Mesangial cell (primary cell): ENCODE results near the gene LGALS9C. TPM values are rescaled to one million over a fixed set of nuclear protein-coding genes. Genes with fewer than 3 reads are reported as not detected.

ENCODE experiments used
- total RNA-seq: library from RNA; depleted of rRNA; stranded (reverse); fragments of >200 nt; gene quantifications from 2 replicates; pipeline ENCODE4 v1.2.3, GENCODE V29; 2015

LGALS9C gene
- not detected in 2 replicates for total RNA-seq

DNA sequence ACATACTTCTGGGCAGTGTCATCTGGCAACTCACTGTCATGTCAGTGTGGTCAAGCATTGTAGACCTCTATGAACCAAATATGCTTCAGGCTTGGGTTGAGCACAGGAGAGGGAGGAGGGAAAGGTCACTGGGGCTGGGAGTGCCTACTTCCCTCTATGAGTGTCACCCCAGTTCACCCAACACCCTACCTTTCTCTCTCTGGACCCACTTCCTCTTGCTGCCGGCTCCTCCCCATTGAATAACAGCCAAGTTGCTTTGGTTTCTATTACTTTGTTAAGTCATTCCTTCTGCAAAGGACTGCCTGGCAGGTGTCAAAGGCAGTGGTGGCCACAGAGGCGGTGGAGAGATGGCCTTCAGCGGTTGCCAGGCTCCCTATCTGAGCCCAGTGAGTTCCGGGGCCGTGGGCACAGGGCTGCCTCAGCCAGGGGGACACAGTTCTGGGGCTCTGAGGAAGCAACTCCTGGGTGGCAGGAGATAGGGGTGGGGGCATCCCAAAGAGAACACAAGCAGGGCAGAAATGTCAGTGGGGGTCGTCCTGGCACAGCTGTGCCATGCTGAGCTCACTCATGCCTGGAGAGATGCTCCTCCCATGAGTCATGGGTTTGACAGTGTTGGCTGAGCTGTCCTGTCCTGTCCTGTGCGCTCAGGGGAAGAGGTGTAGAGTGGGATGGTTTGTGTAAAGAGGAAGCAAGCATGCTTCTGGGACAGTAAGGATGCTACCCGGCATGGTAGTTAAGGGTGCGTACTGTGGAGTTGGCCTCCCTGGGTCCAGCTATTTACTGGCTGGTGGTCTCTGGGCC lies at the start of gene LGALS9C:
TSS of gene LGALS9C (plus strand) at position 282 of the 801 bp plus-strand sequence. CDS start at position 348, 66 bp downstream.

Other genes starting within 250 kb of the LGALS9C start
- 354 and 419 TPM in 2 replicates for gene FLII, start 218.1 kb upstream of the LGALS9C start, total RNA-seq
- 42.7 and 46.4 TPM in 2 replicates for gene MIEF2, start 216.1 kb upstream of the LGALS9C start, total RNA-seq
- 21.4 and 26.6 TPM in 2 replicates for gene TOP3A, start 161.8 kb upstream of the LGALS9C start, total RNA-seq
- gene SMCR8, start 161.5 kb upstream of the LGALS9C start, total RNA-seq, result 9.9 and 15.8 TPM in 2 replicates
- 35.2 and 41.1 TPM in 2 replicates for gene SHMT1, start 113.2 kb upstream of the LGALS9C start, total RNA-seq
- not detected in 2 replicates for gene EVPLL, start 99.0 kb upstream of the LGALS9C start, total RNA-seq
- gene TBC1D28, start 167.6 kb downstream of the LGALS9C start, total RNA-seq, result not detected in 2 replicates
- 4.6 and 10.4 TPM in 2 replicates for gene FOXO3B, start 205.5 kb downstream of the LGALS9C start, total RNA-seq